IMR-90 (cell line): Measurements from ENCODE around the gene LHFPL3. TPM values are rescaled to one million over a fixed set of nuclear protein-coding genes. Genes with fewer than 3 reads are reported as not detected.

ENCODE experiments used
- ATAC-seq: fragments of 200-7000 bp; cut with Tn5 transposase; 2 replicates; pipeline ENCODE4 v1.9.1; 2020; ENCODE audit warnings: low read depth, mild to moderate bottlenecking, moderate library complexity
- BruUV-seq: library from RNA; stranded (reverse); fragments of 400-500 nt; replicated peaks from 2 replicates; lab custom pipeline; 2021; lab: Mats Ljungman, UMichigan
- CTCF ChIA-PET: fragments of 300-600 bp; formaldehyde crosslinking; extraction: SDS; loops from one replicate; lab custom pipeline; 2021; ENCODE audit warnings: antibody characterized with exemption; lab: Yijun Ruan, JAX
- POLR2A ChIA-PET: fragments of 300-600 bp; sonication (Branson Sonifier 250); formaldehyde crosslinking; loops from one replicate; lab custom pipeline; 2022; ENCODE audit warnings: antibody characterized with exemption; ENCODE audit not compliant: unreplicated experiment; lab: Charles Lee
- DNase-seq: peaks from one replicate; pipeline ENCODE4 v3.0.0; 2013
- H2AFZ ChIP-seq: replicated peaks from 2 replicates; pipeline ENCODE3; 2013; ENCODE audit warnings: low read length, mild to moderate bottlenecking; ENCODE audit not compliant: poor library complexity
- H2AK5ac ChIP-seq: 2 replicates; pipeline ENCODE4 v1.6.1; 2013; ENCODE audit warnings: low read depth, low read length, inconsistent platforms
- H2AK9ac ChIP-seq: replicated peaks from 2 replicates; pipeline ENCODE3; 2013; ENCODE audit warnings: mild to moderate bottlenecking, low read depth, low read length, moderate library complexity; ENCODE audit not compliant: poor library complexity
- H2BK120ac ChIP-seq: 2 replicates; pipeline ENCODE4 v1.6.1; 2013; ENCODE audit warnings: low read depth, low read length, inconsistent platforms
- H2BK15ac ChIP-seq: 3 replicates; pipeline ENCODE4 v1.6.1; 2013; ENCODE audit warnings: low read depth, low read length, inconsistent platforms
- H2BK20ac ChIP-seq: 2 replicates; pipeline ENCODE4 v1.6.1; 2013; ENCODE audit warnings: low read depth, mild to moderate bottlenecking, inconsistent platforms, low read length, moderate library complexity
- H2BK5ac ChIP-seq: 2 replicates; pipeline ENCODE4 v1.6.1; 2013; ENCODE audit warnings: mild to moderate bottlenecking, low read depth, low read length, inconsistent platforms; ENCODE audit not compliant: poor library complexity, severe bottlenecking
- H3K14ac ChIP-seq: replicated peaks from 2 replicates; pipeline ENCODE4 v1.6.1; 2013; ENCODE audit warnings: low read depth, low read length, inconsistent platforms
- H3K18ac ChIP-seq: 2 replicates; pipeline ENCODE4 v1.6.1; 2013; ENCODE audit warnings: low read depth, low read length, control low read depth
- H3K23ac ChIP-seq: 2 replicates; pipeline ENCODE4 v1.6.1; 2013; ENCODE audit warnings: low read depth, low read length, inconsistent platforms
- H3K27ac ChIP-seq: 2 replicates; pipeline ENCODE4 v1.5.1; 2013; ENCODE audit warnings: mild to moderate bottlenecking, control low read depth, low read length; ENCODE audit not compliant: insufficient read depth
- H3K27me3 ChIP-seq: 2 replicates; pipeline ENCODE4 v1.6.1; 2013; ENCODE audit warnings: low read length; ENCODE audit not compliant: control insufficient read depth, insufficient read depth
- H3K36me3 ChIP-seq: 2 replicates; pipeline ENCODE4 v1.6.1; 2013; ENCODE audit warnings: low read length, mixed read lengths; ENCODE audit not compliant: control insufficient read depth, insufficient read depth
- H3K4ac ChIP-seq: 2 replicates; pipeline ENCODE4 v1.6.1; 2013; ENCODE audit warnings: low read depth, low read length, inconsistent platforms
- H3K4me1 ChIP-seq: 2 replicates; pipeline ENCODE4 v1.6.1; 2013; ENCODE audit warnings: low read length, mixed read lengths; ENCODE audit not compliant: control insufficient read depth, insufficient read depth
- H3K4me2 ChIP-seq: 2 replicates; pipeline ENCODE4 v1.6.1; 2013; ENCODE audit warnings: low read depth, mild to moderate bottlenecking, control low read depth, low read length, moderate library complexity
- H3K4me3 ChIP-seq: 2 replicates; pipeline ENCODE4 v1.5.1; 2013; ENCODE audit warnings: low read depth, mild to moderate bottlenecking, control low read depth, low read length, moderate library complexity; ENCODE audit not compliant: insufficient read depth
- H3K56ac ChIP-seq: 2 replicates; pipeline ENCODE4 v1.6.1; 2013; ENCODE audit warnings: low read length, inconsistent platforms; ENCODE audit not compliant: insufficient read depth; ENCODE audit errors: extremely low read depth
- H3K79me1 ChIP-seq, 2 experiments: 2 replicates each; pipeline ENCODE4 v1.6.1; 2013; ENCODE audit warnings: low read length in 2 of 2, inconsistent platforms in 1 of 2, low read depth in 1 of 2
- H3K9ac ChIP-seq: 2 replicates; pipeline ENCODE4 v1.6.1; 2013; ENCODE audit warnings: low read depth, low read length, control low read depth
- H3K9me1 ChIP-seq: 2 replicates; pipeline ENCODE4 v1.6.1; 2013; ENCODE audit warnings: low read length, inconsistent platforms; ENCODE audit not compliant: insufficient read depth
- H3K9me3 ChIP-seq: 2 replicates; pipeline ENCODE4 v1.6.1; 2013; ENCODE audit warnings: low read length; ENCODE audit not compliant: control insufficient read depth, insufficient read depth
- H4K20me1 ChIP-seq: 2 replicates; pipeline ENCODE4 v1.6.1; 2013; ENCODE audit warnings: low read length, inconsistent platforms; ENCODE audit not compliant: insufficient read depth
- H4K5ac ChIP-seq: 2 replicates; pipeline ENCODE4 v1.6.1; 2013; ENCODE audit warnings: mild to moderate bottlenecking, low read depth, low read length, control low read depth
- H4K8ac ChIP-seq, 2 experiments: 2 replicates each; pipeline ENCODE4 v1.6.1; 2013; ENCODE audit warnings: low read depth in 2 of 2, low read length in 2 of 2, control low read depth in 1 of 2, inconsistent platforms in 1 of 2
- H4K91ac ChIP-seq: 2 replicates; pipeline ENCODE4 v1.6.1; 2013; ENCODE audit warnings: low read depth, low read length, inconsistent platforms; ENCODE audit not compliant: insufficient read depth
- BHLHE40 ChIP-seq: fragments of 150-350 bp; IDR thresholded peaks from 2 replicates; pipeline ENCODE4 v1.6.1; 2016; ENCODE audit warnings: mild to moderate bottlenecking, low read depth, low read length
- CEBPB ChIP-seq: IDR thresholded peaks from 2 replicates; pipeline ENCODE4 v1.6.1; 2012; ENCODE audit warnings: low read depth, low read length, improper control_type of control experiment
- CHD1 ChIP-seq: IDR thresholded peaks from 2 replicates; pipeline ENCODE4 v1.6.1; 2012; ENCODE audit warnings: low read depth, low read length, improper control_type of control experiment
- CTCF ChIP-seq: conservative IDR thresholded peaks from 2 replicates; pipeline ENCODE4 v1.5.1; 2012; ENCODE audit warnings: mild to moderate bottlenecking, low read depth, low read length, improper control_type of control experiment
- ELK1 ChIP-seq: fragments of 150-350 bp; IDR thresholded peaks from 2 replicates; pipeline ENCODE4 v1.6.1; 2016; ENCODE audit warnings: low read depth, mild to moderate bottlenecking, low read length, moderate library complexity, borderline replicate concordance
- FOS ChIP-seq: fragments of 150-350 bp; IDR thresholded peaks from 2 replicates; pipeline ENCODE4 v1.6.1; 2016; ENCODE audit warnings: low read depth, low read length
- MAFK ChIP-seq: IDR thresholded peaks from 2 replicates; pipeline ENCODE4 v1.6.1; 2012; ENCODE audit warnings: low read depth, low read length, improper control_type of control experiment
- MAZ ChIP-seq: IDR thresholded peaks from 2 replicates; pipeline ENCODE4 v1.6.1; 2012; ENCODE audit warnings: low read depth, mild to moderate bottlenecking, low read length, improper control_type of control experiment, moderate library complexity, borderline replicate concordance
- MXI1 ChIP-seq: IDR thresholded peaks from 2 replicates; pipeline ENCODE4 v1.6.1; 2012; ENCODE audit warnings: low read depth, mild to moderate bottlenecking, low read length, moderate library complexity, borderline replicate concordance
- NFE2L2 ChIP-seq: fragments of 150-350 bp; IDR thresholded peaks from 2 replicates; pipeline ENCODE4 v1.6.1; 2016; ENCODE audit warnings: low read depth, mild to moderate bottlenecking, low read length
- POLR2A ChIP-seq: IDR thresholded peaks from 2 replicates; pipeline ENCODE4 v1.6.1; 2012; ENCODE audit warnings: mild to moderate bottlenecking, low read depth, low read length
- RAD21 ChIP-seq: IDR thresholded peaks from 2 replicates; pipeline ENCODE4 v1.6.1; 2012; ENCODE audit warnings: low read length, improper control_type of control experiment
- RFX5 ChIP-seq: IDR thresholded peaks from 2 replicates; pipeline ENCODE4 v1.8.0; 2012; ENCODE audit warnings: low read depth, mild to moderate bottlenecking, low read length, moderate library complexity
- SMC3 ChIP-seq: fragments of 150-350 bp; IDR thresholded peaks from 2 replicates; pipeline ENCODE4 v1.6.1; 2016; ENCODE audit warnings: low read depth, mild to moderate bottlenecking, antibody characterized with exemption, low read length, moderate library complexity
- USF2 ChIP-seq: fragments of 150-350 bp; IDR thresholded peaks from 2 replicates; pipeline ENCODE4 v1.6.1; 2017; ENCODE audit warnings: mild to moderate bottlenecking, antibody characterized with exemption, low read length, low read depth
- WGBS, 2 experiments: methylation state at CpG; one replicate each; pipeline versions ENCODE4 v1.1.5 to v1.1.7; 2013; ENCODE audit warnings: missing lambda C conversion rate in 2 of 2; ENCODE audit not compliant: insufficient read length in 1 of 2; ENCODE audit errors: extremely low coverage in 2 of 2; 5-methylcytosine and 5-hydroxymethylcytosine counted together
- dilution Hi-C: fragments of 300-500 bp; cut with HindIII; formaldehyde crosslinking; loops from one replicate; pipeline ENCODE4 v1.14.3; 2018; ENCODE audit warnings: low sequenced_read_pairs; ENCODE audit not compliant: unreplicated experiment
- in situ Hi-C: fragments of 300-500 bp; cut with MboI; formaldehyde crosslinking; loops from 3 replicates; pipeline ENCODE4 v1.14.3; 2019; ENCODE audit warnings: low sequenced_read_pairs, inconsistent platforms, mixed read lengths
- intact Hi-C: fragments of 100-400 bp; cut with micrococcal nuclease; formaldehyde crosslinking; loops from 2 replicates; pipeline ENCODE4 v1.10.0; 2022
- polyA plus RNA-seq, 3 experiments: library from polyadenylated mRNA; depleted of rRNA; stranded (reverse); fragments of >200 nt; gene quantifications; 2 replicates each; pipeline ENCODE4 v1.2.3, GENCODE V29; 2012; ENCODE audit warnings: low replicate concordance in 1 of 3
- total RNA-seq: library from RNA; depleted of rRNA; stranded (reverse); fragments of >200 nt; gene quantifications from 2 replicates; pipeline ENCODE4 v1.2.3, GENCODE V29; 2012

The LHFPL3 gene
- total and polyA plus RNA-seq, 2 of the 4 experiments (the other 2 are of a cell fraction), result not detected

- in situ Hi-C loops (no loop called here), dilution Hi-C loops (no loop called here), intact Hi-C loops (no loop called here)
- ChIA-PET CTCF (interaction anchor here (0.9 kb wide), 1 partner anchor 21 kb away, joined by 3 read pairs; no protein-coding TSS in a partner anchor), POLR2A (no interaction called here)
- Histone ChIP-seq H3K4ac (peak overlapping the region; percentile 76), H4K8ac (peak overlapping the region; percentile 43 to 76; a peak in 3 of 4 replicates), H3K56ac (no peak overlapping the region; the same call in 1 of the 2 replicates), H3K9me3 (no peaks in the 10 kb centered on the region), H3K27me3 (no peaks in the 10 kb centered on the region), H3K4me2 (no peak overlapping the region), H3K36me3 (no peaks in the 10 kb centered on the region), H4K91ac (peak overlapping the region; percentile 48), H2AK9ac (no peak overlapping the region), H4K5ac (peak overlapping the region; percentile 9; the same call in 1 of the 2 replicates), H3K18ac (no peak overlapping the region), H2BK15ac (peak overlapping the region; percentile 91; the same call in 1 of the 3 replicates), H2AK5ac (peak overlapping the region; percentile 94), H3K27ac (0 out of 2 replicates have a peak overlapping the region, but pooled peaks have one; percentile 47), H2AFZ (peak overlapping the region; percentile 86), H3K14ac (peak overlapping the region; percentile 89; the same call in 1 of the 2 replicates), H2BK5ac (peak overlapping the region; percentile 59), H3K23ac (no peak overlapping the region), H2BK120ac (peak overlapping the region; percentile 81; the same call in 1 of the 2 replicates), H3K4me3 (no peak overlapping the region), H3K9ac (no peak overlapping the region), H3K9me1 (peaks cover 9% of the 10 kb centered on the region; the same call in 1 of the 2 replicates), H2BK20ac (peak overlapping the region; percentile 41; the same call in 1 of the 2 replicates), H3K4me1 (peaks cover 6% of the 10 kb centered on the region), H3K79me1 (no peaks in the 10 kb centered on the region), H4K20me1 (no peaks in the 10 kb centered on the region)
- no TSS peak for BruUV-seq
- no CpG with 5 or more reads among the region's 2 CpGs for WGBS, 2 experiments
- DNase-seq, result no peak
- no peak for ATAC-seq
- TF ChIP-seq MXI1, result no peak
- no peak for TF ChIP-seq USF2
- no peak for TF ChIP-seq CHD1
- no peak for TF ChIP-seq POLR2A
- TF ChIP-seq MAZ, result no peak
- no peak for TF ChIP-seq ELK1
- no peak for TF ChIP-seq BHLHE40
- TF ChIP-seq CEBPB, result no peak
- no peak for TF ChIP-seq CTCF
- no peak for TF ChIP-seq FOS
- TF ChIP-seq MAFK, result no peak
- no peak for TF ChIP-seq RFX5
- no peak for TF ChIP-seq SMC3
- TF ChIP-seq RAD21, result no peak
- TF ChIP-seq NFE2L2, result no peak
Observed at GRCh38 chr7:104946338-104946737, 617.9 kb downstream of the LHFPL3 start.
